Measurements from ENCODE around the gene VTCN1. TPM values are rescaled to one million over a fixed set of nuclear protein-coding genes. Genes with fewer than 3 reads are reported as not detected.

Gene VTCN1
- total and polyA plus RNA-seq, 2 experiments from 2014 or later = 12.4 to 14.9 TPM

- no peak overlapping the region for H3K27ac ChIP-seq
- no peaks in the 10 kb centered on the region for H3K36me3 ChIP-seq (replicated peaks; ENCODE audit: insufficient read depth, low read depth)
- no peak overlapping the region for H2AFZ ChIP-seq
- TF ChIP-seq EZH2phosphoT487 (IDR thresholded peaks at IDR 0.05; ENCODE audit: low read depth, severe bottlenecking, unreplicated experiment) (no peak), EZH2 (IDR thresholded peaks at IDR 0.05; ENCODE audit: borderline replicate concordance) (no peak)
- TF ChIP-seq, protein P1, sequence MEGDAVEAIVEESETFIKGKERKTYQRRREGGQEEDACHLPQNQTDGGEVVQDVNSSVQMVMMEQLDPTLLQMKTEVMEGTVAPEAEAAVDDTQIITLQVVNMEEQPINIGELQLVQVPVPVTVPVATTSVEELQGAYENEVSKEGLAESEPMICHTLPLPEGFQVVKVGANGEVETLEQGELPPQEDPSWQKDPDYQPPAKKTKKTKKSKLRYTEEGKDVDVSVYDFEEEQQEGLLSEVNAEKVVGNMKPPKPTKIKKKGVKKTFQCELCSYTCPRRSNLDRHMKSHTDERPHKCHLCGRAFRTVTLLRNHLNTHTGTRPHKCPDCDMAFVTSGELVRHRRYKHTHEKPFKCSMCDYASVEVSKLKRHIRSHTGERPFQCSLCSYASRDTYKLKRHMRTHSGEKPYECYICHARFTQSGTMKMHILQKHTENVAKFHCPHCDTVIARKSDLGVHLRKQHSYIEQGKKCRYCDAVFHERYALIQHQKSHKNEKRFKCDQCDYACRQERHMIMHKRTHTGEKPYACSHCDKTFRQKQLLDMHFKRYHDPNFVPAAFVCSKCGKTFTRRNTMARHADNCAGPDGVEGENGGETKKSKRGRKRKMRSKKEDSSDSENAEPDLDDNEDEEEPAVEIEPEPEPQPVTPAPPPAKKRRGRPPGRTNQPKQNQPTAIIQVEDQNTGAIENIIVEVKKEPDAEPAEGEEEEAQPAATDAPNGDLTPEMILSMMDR (IDR thresholded peaks at IDR 0.05; ENCODE audit: poor library complexity) = no peak
- H3K4me2 ChIP-seq = no peak overlapping the region
- DNase-seq (ENCODE audit: low spot score) = no peak
- no peaks in the 10 kb centered on the region for H3K27me3 ChIP-seq
- H4K20me1 ChIP-seq (ENCODE audit: insufficient read depth, poor library complexity, severe bottlenecking) = no peaks in the 10 kb centered on the region
- WGBS (ENCODE audit: low lambda C conversion rate, missing lambda C conversion rate) = 93% methylated on average over 3 of the region's 3 CpGs
- H3K4me3 ChIP-seq = no peak overlapping the region
- H3K9me2 ChIP-seq (replicated peaks; ENCODE audit: insufficient read depth) = no peaks in the 10 kb centered on the region
- H3K9me3 ChIP-seq (ENCODE audit: low read depth) = no peaks in the 10 kb centered on the region
- peaks cover 6% of the 10 kb centered on the region for H3K4me1 ChIP-seq (ENCODE audit: insufficient read depth)
- no peaks in the 10 kb centered on the region for H3K79me2 ChIP-seq
These were observed 94.0 kb downstream of the VTCN1 start for GRCh38 chr1:117116784-117117130.

GRCh38 chr1:117116090-117116783 is 94.5 kb downstream of the VTCN1 start:
- TF ChIP-seq EZH2 (IDR thresholded peaks at IDR 0.05; ENCODE audit: borderline replicate concordance) (no peak), EZH2phosphoT487 (IDR thresholded peaks at IDR 0.05; ENCODE audit: low read depth, severe bottlenecking, unreplicated experiment) (no peak)
- TF ChIP-seq, protein P1 (IDR thresholded peaks at IDR 0.05; ENCODE audit: poor library complexity) = no peak
- Histone ChIP-seq H3K27ac (no peak overlapping the region), H3K4me3 (no peak overlapping the region), H4K20me1 (ENCODE audit: insufficient read depth, poor library complexity, severe bottlenecking) (no peaks in the 10 kb centered on the region), H3K4me1 (ENCODE audit: insufficient read depth) (peaks cover 6% of the 10 kb centered on the region), H3K9me3 (ENCODE audit: low read depth) (no peaks in the 10 kb centered on the region), H3K79me2 (no peaks in the 10 kb centered on the region), H3K9me2 (replicated peaks; ENCODE audit: insufficient read depth) (no peaks in the 10 kb centered on the region), H3K4me2 (no peak overlapping the region), H3K27me3 (no peaks in the 10 kb centered on the region), H2AFZ (no peak overlapping the region), H3K36me3 (replicated peaks; ENCODE audit: insufficient read depth, low read depth) (no peaks in the 10 kb centered on the region)
- DNase-seq (ENCODE audit: low spot score) = no peak
- WGBS (ENCODE audit: low lambda C conversion rate, missing lambda C conversion rate) = 86% methylated on average over 13 of the region's 13 CpGs

GRCh38 chr1:117114877-117115276 is 95.8 kb downstream of the VTCN1 start:
- H2AFZ ChIP-seq = no peak overlapping the region
- no peaks in the 10 kb centered on the region for H3K4me1 ChIP-seq (ENCODE audit: insufficient read depth)
- TF ChIP-seq, protein P1 (IDR thresholded peaks at IDR 0.05; ENCODE audit: poor library complexity) = no peak
- TF ChIP-seq EZH2 (IDR thresholded peaks at IDR 0.05; ENCODE audit: borderline replicate concordance) = no peak
- TF ChIP-seq EZH2phosphoT487 (IDR thresholded peaks at IDR 0.05; ENCODE audit: low read depth, severe bottlenecking, unreplicated experiment) = no peak
- H3K27ac ChIP-seq = no peak overlapping the region
- H3K36me3 ChIP-seq (replicated peaks; ENCODE audit: insufficient read depth, low read depth) = no peaks in the 10 kb centered on the region
- no peaks in the 10 kb centered on the region for H3K27me3 ChIP-seq
- no peaks in the 10 kb centered on the region for H3K9me3 ChIP-seq (ENCODE audit: low read depth)
- 89% methylated on average over 2 of the region's 2 CpGs for WGBS (ENCODE audit: low lambda C conversion rate, missing lambda C conversion rate)
- no peak overlapping the region for H3K4me3 ChIP-seq
- DNase-seq (ENCODE audit: low spot score) = no peak
- H3K9me2 ChIP-seq (replicated peaks; ENCODE audit: insufficient read depth) = no peaks in the 10 kb centered on the region
- H4K20me1 ChIP-seq (ENCODE audit: insufficient read depth, poor library complexity, severe bottlenecking) = no peaks in the 10 kb centered on the region
- no peaks in the 10 kb centered on the region for H3K79me2 ChIP-seq
- H3K4me2 ChIP-seq = no peak overlapping the region

Data from hepatocyte (in vitro differentiated cells).